Islet precursor cell (in vitro differentiated cells): ENCODE data around the gene DNAJC24.
A peak's percentile ranks its signal among the peaks of the same experiment; 100 is the strongest.
"Not testable (repeated sequence)": the region's sequence is repeated elsewhere in the genome, so short reads cannot be mapped to it uniquely, and the experiment has no call there.

Source experiments
- DNase-seq: peaks from one replicate; pipeline ENCODE4 v3.0.0-alpha.2; 2018

Gene DNAJC24, protein sequence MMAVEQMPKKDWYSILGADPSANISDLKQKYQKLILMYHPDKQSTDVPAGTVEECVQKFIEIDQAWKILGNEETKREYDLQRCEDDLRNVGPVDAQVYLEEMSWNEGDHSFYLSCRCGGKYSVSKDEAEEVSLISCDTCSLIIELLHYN

DNA sequence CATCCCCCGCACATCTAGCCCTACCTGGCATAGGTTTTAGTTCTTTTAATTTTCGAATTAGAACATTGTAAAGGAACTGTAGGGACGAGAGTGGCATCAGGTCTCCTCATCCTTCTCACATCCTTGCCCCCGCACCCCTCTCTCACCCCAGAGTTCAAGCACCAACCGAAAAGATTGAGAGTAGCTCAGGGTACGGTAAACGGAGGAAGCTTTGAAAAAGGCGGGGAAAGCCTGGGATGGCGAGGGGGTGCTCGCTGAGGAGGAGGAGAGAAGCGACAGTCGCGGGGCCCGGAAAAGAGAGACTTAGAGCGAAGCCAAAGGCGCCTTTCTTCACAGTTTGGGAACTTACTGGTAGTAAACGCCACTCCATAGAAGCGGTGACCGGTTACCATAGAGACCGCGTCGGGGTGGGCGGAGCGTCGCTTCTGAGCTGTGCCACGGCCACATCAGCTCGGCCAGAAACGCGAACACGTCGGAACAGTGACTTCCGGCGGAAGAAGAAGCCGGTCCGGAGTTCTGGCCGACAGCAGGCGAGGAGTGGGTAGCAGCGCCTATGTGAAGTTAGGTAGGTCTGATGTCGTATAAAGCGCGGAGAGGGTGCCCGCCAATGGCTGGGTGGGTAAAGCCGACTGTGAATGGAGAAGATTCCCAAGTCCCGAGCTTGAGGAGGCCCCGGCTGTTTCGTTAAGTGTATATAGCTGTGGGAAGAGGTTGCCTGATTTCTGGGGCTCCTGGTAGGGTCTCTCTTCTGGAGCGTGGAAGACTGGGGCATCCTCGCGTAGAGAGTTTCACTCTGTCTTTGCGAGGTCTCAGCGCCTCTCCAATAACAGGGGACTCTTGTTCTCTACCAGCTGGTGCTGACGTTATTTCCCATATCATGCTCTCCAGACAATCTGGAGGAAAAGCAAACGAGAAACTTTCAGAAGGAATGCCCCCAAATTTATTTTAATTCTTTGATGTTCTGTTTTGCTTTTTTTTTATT is at the start of gene DNAJC24, which contains the start of gene DCDC1:
Gene DNAJC24, plus strand, starts transcription at position 513 of the 982 bp plus-strand sequence. CDS start 889 bp downstream, outside the sequence.
Gene DCDC1, minus strand, starts transcription at position 392 of the 982 bp plus-strand sequence. CDS start 41,459 bp downstream, outside the sequence.
- DNase-seq, result peak; percentile 98

DNA sequence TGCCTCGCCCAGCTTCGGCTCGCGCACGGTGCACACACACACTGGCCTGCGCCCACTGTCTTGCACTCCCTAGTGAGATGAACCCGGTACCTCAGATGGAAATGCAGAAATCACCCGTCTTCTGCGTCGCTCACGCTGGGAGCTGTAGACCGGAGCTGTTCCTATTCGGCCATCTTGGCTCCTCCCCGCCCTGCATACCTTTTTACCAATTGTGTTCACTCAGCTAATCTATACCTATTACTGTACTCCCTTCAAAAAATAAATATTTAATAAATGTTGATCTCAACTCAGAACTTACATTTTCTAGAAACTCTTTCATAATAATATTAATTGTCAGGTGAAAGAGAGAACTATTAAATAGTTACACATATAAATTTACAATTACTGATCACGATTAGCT is 48.2 kb upstream of the DNAJC24 start:
- DNase-seq, result not testable (repeated sequence)

GRCh38 chr11:31323145-31323544 is 46.5 kb upstream of the DNAJC24 start:
- DNase-seq, result no peak

- no peak for DNase-seq
Measured at GRCh38 chr11:31325160-31325559, 44.5 kb upstream of the DNAJC24 start.

DNA sequence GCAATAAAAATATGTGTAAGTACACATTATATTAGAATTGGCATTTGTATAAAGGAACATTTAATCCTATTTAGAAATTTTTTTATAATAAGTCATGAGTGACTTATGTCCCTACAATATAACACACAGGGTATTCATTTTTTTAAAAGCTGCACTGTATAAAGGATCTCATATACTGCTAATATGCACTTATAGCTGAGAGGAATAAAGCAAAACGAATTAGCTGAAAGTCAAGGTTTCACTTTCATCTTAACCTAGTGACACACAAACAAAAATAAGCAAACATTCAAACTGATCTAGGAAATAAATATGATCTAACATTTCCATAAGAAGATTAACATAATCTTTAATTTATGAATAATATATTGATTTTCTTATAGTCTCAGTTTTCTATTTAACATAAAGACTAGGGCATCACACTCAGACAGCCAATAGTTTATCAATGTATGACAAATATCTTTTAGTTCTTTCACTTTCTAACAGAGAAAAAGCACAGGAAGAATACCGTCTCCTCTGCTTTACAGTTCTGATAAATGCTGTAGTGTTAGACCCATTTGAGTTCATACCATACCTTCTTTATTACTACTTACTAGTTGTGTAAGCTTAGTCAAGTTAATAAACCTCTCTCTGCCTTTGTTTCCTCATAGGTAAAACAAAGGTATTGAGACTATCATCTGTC is 43.1 kb upstream of the DNAJC24 start:
- no peak for DNase-seq

DNA sequence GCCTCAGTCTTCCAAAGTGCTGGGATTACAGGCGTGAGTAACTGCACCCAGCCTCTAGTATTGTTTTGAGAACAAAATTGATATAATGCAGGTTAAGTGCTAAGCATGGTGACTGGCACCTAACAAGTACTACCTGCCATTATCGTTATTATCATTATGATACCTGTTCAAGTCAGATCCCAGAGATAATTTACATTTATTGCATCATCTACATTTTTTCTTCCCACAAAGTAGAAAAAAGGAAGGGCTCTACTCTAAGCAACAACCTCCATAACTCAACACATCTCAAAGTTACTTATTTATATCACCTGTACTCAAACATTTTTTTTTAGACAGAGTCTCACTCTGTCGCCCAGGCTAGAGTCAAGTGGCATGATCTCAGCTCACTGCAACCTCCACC is 42.2 kb upstream of the DNAJC24 start:
- DNase-seq, result no peak

GRCh38 chr11:31328697-31329096 is 41.0 kb upstream of the DNAJC24 start:
- DNase-seq, result no peak

GRCh38 chr11:31337806-31338205 is 31.9 kb upstream of the DNAJC24 start:
- DNase-seq, result no peak

DNA sequence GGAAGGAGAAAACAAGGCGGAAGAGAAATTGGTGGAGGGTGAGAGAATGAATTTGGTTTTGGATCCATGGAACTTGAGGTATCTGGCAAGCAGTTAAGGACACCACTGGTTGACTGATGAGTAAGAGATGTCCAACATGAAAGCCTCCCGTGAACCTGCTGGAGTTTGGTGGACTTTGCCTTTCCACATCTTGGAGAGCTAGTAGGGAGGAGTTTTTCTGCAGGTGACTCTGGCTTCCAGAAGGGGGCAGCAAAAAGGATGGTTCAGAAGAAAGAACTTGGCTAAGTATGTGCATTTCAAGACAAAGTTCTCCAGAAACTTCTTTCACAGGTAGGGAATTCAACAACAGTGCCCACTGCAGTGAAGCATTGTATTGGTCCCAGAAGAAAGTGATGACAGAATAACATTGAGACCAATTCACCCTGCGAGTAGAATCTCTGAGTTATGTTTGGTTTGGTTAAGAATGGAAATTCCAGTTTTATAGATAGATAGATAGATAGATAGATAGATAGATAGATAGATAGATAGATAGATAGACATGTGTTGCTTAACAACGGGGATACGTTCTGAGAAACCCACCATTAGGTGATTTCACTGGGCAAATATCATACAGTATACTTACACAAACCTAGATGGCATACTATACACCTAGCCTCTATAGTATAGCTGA is 28.6 kb upstream of the DNAJC24 start:
- DNase-seq, result peak; percentile 53

DNA sequence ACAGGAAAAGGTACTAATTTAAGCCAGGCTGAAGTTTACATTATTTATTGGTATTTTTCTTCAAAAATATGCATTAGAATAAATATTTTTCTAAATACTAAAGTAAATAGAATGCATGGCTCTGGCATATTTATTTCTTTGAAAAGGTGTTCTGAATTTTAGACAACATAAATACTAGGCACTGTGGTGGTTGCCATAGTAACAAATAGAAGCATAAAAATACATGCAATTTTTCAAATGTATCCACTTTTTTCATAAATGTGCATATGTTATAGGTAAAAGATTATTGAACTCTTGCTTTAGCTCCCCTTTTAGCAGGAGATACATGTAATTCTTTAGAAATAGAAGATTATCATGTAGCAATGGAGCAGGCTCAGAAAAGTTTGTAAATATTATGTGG is 18.5 kb upstream of the DNAJC24 start:
- DNase-seq, result no peak

DNA sequence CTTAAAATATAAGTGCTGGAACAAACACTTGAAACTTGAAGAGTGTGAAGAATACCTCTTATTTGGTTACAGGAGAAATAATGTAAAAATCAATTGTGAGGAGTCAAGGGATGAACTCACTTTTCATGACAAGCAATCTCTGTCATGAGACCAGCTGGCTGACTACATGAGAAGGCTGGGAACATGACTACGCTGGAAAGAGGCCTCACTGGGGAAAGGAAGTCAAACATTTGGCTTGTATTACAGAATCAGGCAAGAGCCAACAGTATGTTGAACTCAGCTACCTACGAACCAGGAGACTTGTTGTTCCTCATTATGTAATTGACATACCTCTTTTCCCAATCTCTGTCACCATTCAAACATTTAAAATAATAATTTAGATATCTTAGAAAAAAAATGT is 14.5 kb upstream of the DNAJC24 start:
- DNase-seq, result no peak

DNA sequence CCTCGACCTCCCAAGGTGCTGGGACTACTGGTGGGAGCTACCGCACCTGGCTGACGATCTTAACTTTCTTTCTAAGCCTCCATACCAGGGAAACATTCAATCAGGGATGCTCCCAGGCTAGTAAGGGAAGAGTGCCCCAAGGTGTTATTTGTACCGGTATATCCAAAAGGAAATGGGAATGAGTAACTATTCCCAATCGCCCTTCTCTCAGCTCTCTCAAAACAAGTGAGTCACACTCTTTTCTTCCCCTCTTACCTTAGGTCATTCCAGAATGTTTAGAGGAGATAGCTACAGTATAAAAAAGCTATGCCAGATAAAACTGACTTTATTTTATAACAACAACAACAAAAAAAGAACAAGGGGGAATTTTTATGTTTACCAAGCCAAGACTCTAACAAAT is 13.8 kb upstream of the DNAJC24 start:
- no peak for DNase-seq

DNA sequence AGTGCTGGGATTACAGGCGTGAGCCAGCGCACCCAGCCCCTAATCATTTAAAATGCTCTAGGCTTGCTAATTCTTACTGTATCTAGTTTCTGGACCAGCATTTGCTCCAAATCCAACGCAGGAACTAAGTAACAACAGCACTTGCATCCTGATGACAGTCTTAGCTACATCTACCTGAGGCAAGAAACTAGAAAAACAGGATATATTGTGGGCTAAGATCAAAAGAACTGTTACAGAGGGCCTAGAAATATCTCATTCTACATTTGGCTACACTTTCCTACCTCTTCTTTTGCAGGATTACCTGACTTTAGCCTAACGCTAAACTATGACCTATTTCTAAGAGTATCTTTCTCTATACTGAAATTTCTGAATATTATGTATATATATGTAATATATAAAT is 7.9 kb upstream of the DNAJC24 start:
- no peak for DNase-seq

GRCh38 chr11:31366795-31367194 is 2.9 kb upstream of the DNAJC24 start:
- DNase-seq, result no peak

DNA sequence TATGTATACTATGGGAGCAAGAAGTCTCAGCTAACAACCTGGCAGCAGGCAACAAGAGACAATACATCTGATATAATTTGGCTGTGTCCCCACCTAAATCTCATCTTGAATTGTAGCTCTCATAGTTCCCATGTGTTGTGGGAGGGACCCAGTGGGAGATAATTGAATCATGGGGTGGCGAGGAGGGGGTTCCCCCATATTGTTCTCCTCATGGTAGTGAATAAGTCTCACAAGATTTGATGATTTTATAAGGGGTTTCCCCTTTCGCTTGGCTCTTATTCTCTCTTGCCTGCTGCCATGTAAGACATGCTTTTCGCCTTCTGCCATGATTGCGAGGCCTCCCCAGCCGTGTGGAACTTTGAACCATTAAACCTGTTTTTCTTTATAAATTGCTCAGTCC is 6.2 kb downstream of the DNAJC24 start:
- DNase-seq, result no peak

DNA sequence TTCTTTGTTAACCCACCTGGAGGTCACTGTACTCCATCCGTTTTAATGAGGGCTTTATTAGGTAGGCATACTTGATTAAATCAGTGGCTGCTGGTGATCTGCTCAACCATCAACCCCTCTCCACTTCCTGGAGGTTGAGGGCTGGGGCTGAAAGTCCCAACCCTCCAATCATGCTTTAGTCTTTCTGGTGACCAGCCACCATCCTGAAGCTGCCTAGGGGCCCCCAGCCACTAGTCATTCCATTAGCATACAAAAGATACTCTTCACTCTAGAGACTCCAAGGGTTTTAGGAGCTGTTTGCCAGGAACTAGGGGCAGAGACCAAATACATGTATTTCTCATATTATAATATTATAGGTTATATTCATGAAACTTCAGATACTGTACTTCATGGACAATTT is 13.5 kb downstream of the DNAJC24 start:
- DNase-seq, result no peak

DNA sequence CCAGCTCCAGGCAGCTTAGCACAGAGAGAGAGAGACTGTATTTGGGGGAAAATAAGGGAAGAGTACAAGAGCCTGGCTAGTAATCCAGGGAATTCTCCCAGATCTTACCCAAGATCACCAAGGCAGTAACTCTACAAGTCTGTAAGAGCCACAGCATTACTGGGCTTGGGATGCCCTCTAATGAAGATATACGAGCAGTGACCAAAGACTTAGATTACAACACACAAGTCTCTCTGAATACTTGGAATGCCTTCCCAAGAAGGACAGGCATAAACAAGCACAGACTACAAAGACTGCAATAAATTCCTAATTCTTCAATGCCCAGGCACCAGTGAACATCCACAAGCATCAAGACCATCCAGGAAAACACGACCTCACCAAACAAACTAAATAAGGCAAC is 17.7 kb downstream of the DNAJC24 start:
- peak; percentile 68 for DNase-seq

- DNase-seq, result no peak
Measured at GRCh38 chr11:31397239-31397834, 27.7 kb downstream of the DNAJC24 start.

- no peak for DNase-seq
Measured at GRCh38 chr11:31404614-31405013, 35.0 kb downstream of the DNAJC24 start.

GRCh38 chr11:31408201-31408600 is 38.5 kb downstream of the DNAJC24 start:
- no peak for DNase-seq

GRCh38 chr11:31412946-31413345 is 43.3 kb downstream of the DNAJC24 start:
- no peak for DNase-seq

DNA sequence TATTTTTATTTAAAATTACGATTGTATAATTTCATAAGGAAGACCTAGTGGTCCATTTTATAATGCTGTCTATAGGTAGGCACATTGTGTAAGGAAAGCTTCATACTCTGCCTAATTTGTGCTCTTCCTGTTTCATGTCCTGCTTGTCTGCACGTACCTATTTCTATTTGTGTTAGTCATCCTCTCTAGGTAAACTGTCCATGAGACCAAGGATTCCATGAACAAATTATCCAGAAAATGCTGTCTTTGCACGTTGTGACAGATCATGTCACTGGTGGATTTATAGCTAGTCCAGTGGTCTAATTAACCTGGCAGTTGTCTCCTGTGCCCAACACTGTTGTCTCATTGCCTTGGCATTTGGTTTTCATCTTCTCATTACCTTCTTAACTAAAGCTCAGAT is 44.7 kb downstream of the DNAJC24 start:
- no peak for DNase-seq

DNA sequence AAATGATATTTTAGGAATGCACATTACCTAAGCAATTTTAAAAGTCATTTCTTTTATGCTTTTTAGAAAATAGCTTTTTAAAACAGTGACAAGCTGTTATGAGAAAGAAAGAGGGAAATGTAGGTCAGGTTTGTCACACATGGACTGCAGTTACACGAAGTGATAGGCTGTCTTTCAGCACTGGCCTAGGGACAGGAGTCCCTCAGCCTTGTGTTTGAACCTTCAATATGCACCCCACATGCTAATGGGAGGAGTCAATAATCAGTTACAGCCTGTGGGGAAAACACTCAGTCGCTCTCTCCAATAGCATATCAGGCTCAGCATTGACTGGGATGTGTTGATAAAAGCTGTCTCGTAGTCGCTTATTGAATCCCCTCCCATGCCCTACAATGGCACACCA is 45.8 kb downstream of the DNAJC24 start:
- no peak for DNase-seq
